HG03354 (cell line): ENCODE results near the gene NEDD8.

Experiments used
- ATAC-seq: cut with Tn5 transposase; IDR thresholded peaks from one replicate; pipeline ENCODE4 v1.9.1; 2021; ENCODE audit warnings: mild to moderate bottlenecking; ENCODE audit not compliant: unreplicated experiment, poor library complexity, severe bottlenecking

The NEDD8 gene

DNA sequence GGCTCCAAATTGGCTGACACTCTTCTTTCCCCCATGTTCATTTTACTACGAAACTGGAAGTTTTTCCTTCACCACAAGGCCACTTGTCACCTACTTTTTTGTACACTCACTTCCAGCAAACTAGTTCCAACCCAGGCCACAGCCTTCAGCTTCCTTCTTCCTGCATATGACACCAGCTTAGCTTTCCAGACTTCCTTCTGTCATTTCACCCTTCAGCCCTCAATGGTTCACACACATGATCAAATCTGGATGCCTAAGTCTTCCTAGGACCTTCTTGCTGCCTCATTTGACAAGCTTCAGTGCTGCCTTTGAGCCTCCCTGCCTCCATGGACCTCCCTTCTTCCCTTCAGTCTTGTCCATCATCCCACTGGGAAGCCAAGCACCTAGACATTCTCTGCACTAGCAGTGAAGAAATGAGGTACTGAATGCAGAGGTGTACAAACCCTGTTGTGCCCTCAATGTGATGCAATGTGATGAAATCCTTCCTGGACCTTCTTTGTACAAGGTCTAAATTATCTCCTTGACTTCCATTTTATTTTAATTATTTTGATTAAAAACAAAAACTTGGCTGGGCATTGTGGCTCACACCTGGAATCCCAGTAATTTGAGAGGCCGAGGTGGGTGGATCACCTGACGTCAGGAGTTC lies 64.6 kb downstream of the NEDD8 start:
- ATAC-seq: no peak
